T-helper 2 cell treated with Interferon-gamma antibody and Interleukin-4, amounts not matched to agents 100 ng/mL and 5 ng/mL, for 36 hours (primary cell): ENCODE results near the gene ACOXL. TPM values are rescaled to one million over a fixed set of nuclear protein-coding genes. Genes with fewer than 3 reads are reported as not detected.

Experiments used
- intact Hi-C: fragments of 100-400 bp; cut with micrococcal nuclease; formaldehyde crosslinking; loops from one replicate; pipeline ENCODE4 v1.15.1; 2023
- total RNA-seq: library from RNA; stranded (reverse); gene quantifications from 2 replicates; pipeline ENCODE4 v1.2.3, GENCODE V29; 2022

The ACOXL gene
- total RNA-seq, 1 donor from 2014 or later = 2.5 TPM

DNA sequence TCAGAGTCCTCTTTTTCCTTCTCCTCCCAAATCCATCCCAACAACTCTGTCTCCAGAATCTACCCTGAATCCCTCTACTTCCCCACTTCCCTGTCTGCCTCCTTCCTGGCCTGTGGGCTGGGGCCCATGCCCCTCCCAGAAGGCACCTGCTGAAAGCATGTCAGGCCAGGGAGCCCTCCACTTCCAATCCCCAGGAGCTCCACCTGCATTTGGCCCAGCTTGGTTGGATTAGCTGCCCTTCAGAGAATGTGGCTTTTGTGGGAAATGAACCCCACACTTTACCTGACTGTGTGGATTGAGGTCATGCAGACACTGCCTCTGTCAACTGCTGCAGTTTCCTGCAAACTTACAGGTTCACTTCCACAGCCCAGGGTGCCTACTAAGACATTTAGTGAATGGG lies 58.5 kb downstream of the ACOXL start:
- intact Hi-C loops = no loop called here

DNA sequence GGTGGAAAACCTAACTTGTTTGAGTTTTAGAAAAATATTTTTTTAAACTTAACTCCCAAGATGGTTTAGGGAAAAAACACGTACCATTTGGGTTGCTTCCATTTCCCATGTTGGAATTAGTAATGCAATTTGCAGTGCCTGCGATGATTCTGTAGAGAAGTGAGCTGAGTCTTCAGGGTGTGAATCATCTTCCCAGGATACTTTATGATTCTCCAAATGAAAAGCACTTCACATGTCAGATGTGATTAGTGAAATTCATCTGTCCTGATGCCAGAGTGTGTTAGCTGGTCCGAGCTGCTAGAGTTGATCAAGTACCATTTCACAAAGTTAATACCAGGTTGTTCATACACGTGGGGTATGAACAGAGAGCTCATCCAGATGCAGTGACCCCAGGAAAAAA lies 59.1 kb downstream of the ACOXL start:
- intact Hi-C loops = no loop called here

DNA sequence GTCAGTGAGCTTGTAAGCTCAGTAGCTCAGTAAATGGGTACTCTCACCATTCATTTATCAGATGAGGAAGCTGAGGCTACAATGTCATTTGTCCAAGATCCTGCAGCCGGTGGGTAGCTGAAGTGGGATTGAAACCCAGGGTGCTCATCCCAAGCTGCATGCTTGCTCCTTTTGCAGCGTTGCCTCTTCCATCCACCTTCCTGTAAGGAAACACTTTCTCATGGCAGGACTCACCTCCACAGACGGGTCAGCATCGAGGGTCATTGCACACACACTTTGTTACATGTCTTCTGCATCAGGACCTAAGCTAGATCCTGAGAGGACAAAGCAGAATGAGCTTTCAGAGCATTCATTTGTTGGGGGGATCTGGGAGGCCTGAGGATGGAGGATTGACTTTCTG lies 60.7 kb downstream of the ACOXL start:
- intact Hi-C loops = no loop called here

DNA sequence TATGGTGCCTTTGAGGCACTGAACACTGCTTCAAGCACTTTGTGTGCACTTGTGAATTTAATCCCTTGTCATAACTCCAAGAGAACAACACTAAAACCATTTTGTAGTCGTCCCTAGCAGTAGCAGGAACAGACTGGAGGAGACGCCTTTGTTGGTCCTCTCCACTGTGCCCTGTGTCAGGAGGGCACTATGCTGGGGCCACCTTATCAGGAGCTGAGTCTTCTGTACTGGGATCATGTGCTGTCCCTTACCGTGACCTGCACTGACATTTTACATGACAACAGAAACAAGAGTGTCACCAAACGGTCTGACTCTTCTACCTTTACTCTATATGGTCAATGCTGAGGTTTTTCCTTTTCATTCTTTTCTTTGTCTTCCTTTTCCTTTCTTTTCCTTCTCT lies 62.0 kb downstream of the ACOXL start:
- intact Hi-C loops = no loop called here

DNA sequence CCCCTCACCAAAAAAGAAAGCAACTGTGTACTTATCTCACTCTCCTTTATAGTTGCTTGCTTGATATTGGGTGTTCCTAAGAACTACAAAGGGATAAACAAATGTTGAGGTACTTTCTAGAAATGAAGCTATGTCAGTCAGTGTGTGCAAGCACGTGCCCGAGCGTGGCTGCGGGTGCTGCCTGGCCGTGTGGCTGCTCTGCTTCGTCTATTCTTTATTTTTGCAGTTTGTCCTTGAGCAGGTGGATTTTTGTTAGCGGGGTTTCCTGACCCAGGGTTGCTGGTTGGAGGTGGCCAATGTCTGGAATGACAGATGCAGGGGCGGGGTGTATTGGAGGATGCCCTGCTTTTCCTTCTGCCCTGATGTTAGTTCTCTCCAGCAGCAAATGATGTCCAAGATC lies 62.6 kb downstream of the ACOXL start:
- intact Hi-C loops = no loop called here

DNA sequence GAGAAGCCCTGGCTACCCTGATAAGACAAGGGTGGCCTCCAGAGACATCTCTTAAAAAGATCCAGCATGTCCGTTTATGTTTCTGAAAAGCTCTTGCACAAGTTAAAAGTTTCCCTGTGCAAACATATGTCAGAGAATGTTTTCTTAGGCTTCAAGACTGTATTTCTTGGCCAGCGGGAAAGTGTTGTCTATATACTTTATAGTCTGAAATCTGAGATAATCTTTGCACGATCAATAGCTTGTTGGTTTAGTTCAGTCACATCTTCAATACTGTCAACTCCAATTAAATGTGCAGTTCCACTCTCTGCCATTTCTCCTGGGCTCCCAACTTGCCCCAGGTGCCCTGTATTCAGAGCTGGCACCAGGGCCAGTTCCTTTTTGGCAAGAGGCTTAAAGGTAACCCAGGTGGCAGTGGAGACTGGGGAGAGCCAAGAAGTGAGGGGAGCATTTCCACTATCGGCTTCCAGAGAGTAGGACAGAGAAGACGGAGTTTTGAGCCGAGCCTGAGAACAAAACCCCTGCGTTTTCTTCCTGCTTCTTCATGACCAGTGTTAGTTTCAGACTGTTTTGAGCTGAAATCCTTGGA lies 64.4 kb downstream of the ACOXL start:
- intact Hi-C loops = no loop called here

DNA sequence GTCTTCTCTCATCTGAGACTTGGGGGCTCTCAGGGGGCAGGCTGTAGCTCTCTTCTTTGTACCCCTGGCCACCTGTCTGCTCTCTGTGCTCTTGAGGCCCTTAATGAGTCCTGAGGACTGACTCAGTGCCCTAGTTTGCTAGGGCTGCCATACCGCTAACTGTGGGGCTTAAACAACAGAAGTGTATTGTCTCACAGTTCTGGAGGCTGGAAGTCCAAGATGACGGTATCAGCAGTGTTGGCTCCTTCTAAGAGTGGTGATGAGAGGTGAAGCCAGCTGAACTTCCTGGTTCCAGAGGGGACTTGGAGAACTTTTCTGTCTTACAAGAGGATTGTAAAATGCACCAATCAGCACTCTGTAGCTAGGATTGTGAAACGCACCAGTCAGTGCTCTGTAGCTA lies 67.0 kb downstream of the ACOXL start:
- intact Hi-C loops = no loop called here

DNA sequence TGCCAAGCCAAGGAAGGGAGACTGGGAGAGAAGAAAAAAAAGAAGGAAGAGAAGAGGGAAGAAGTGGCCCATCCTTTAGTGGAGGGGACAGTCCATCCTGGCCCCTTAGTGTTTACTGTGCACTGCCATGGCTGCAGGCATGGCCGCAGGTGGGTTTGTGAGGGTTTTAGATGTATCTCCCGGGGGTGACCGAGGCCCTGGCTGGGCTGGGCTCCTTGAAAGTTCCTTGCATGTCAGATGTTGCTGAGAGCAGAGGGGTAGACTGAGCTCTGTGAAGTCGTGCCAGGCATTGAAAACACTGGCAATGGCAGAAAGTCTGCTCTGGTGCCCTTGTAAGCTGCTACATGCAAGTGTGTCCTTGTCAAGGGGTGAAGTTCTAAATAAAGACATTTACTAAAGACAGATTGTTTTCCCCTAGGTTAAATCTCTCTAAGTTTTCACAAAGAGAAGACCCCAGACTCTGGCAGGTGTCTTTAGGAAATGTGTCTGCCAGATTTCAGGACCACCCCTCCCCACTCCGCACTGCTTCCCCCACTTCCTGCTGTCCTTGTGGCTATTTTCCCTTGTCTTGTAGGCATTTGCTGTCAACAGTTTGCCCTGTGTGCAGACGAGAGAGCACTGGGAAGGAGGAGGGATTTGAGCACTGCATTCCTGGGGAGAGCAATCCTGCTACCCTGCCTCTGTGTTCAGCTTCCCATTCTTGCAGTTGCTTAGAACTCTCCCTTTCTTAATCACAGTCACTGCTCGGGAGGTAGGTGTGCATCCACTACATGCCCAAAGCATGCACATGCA lies 68.4 kb downstream of the ACOXL start:
- intact Hi-C loops = no loop called here

DNA sequence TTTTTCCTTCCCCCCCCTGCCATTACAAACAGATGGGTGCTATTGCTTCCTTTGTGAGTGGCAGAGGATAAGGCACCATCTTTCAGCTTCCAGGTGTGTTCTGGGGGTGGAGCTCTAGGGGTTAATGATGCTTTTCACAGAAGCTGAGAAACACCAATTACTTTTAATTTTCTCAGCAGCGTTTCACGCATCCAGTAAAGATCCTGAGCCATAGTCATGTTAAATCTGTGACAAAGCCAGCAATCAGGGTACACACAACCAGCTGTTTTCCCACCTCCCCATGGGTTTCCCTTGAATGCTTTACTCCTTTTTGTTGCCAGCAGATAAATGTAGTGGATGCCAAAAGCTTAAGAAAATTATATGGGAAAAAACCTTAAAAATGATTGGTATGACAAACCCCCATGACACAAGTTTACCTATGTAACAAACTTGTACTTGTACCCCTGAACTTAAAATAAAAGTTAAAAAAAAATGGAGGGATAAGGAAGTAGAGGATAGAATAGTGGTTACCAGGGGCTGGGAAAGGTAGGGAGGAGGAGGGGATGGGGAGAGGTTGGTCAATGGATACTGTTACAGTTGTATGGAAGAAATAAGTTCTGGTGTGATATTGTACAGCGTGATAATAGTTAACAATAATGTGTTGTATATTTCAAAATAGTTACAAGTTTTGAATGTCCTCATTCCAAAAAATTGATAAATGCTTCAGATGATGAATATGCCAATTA lies 70.0 kb downstream of the ACOXL start:
- intact Hi-C loops = no loop called here

DNA sequence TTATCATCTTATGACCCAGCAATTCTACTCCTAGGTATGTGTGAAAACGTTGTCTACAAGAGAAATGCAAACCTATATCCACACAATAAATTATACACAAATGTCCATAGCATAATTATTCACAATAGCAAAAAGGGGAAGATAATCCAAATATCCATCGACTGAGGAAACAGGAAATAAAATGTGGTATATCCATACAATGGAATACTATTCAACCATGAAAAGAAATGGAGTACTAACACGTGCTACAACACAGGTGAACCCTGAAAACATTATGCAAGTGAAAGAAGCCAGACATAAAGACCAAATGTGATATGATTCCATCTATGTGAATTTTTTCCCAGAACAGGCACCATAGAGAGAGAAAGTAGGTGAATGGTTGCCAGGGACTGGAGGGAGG lies 72.1 kb downstream of the ACOXL start:
- intact Hi-C loops = no loop called here

DNA sequence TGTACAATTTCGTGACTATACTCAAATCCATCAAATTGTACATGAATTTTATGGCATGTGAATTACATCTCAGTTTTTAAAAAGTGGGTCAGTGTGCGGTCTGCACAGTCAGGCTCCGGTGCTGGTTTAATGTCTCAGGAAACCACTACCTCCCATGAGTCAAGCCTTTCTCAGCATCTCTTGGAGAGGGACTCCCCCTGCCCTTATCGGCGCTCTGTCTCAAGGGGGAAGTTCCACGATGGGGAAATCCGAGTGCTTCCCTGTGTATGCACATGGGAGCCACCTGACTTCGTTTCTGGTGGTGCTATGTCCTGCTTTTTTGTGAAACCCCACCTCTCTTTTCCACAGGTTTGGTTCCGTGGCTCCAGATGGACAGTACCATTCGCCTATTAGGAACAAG lies 72.5 kb downstream of the ACOXL start:
- intact Hi-C loops = no loop called here

DNA sequence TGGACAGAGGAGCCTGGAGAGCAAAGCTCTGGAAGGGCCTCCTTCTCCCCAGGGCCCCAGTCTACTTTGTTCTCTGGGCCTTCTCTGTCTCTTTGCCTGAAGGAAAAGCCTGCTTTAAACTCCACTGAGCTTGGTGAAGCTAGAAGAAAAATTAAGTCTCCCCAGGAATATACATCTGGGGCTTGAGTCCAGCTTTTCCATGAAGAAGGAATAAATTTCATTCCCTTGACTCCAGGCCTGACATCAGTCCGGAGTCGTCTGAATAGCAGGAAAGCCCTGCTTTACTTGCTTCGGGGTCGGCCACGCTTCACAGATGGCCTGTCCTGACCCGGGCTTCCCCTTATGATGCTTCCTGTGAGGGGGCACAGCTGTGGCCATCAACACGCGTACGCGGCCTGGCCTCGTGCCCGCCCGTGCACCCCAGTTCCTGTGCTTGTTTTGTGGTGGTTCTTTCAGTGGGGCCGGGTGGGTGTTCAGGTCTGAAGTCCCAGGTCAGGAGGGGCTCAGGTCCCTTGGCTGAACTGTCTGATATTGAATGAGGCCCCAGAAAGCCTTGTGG lies 73.6 kb downstream of the ACOXL start:
- intact Hi-C loops = no loop called here

DNA sequence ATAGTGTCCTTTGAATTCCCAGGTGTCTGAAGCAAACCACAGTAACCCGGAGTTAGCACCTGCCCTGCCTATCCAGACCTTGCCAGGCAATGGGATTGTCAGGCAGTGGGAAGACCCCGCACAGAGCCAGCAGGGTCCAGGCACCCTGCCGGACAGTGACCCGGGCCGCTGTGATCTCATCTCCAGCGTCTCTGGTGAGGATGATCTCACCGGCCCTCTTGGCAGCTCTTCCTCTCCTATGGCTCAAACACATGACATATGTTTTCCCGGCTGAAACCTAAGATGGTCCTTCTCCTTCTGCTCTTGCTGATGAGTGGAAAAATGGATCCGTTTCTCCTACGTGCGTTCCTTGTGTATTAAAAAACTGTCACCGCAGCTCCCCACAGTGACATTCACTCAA lies 75.1 kb downstream of the ACOXL start:
- intact Hi-C loops = no loop called here

DNA sequence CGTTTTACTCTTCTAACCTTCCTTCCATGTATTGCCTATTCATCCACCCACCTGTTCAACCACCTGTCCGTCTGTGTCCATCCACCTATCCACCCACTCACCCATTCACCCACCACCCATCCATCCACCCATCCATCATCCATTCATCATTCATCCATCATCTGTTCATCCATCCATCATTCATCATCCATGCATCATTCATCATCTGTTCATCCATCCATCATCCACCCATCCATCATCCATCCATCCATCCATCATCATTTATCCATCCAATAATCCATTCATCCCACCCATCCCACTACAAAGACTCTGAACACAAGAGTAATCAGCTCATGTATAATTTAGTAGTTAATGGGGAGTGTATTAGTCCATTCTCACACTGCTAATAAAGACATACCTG lies 78.0 kb downstream of the ACOXL start:
- intact Hi-C loops = loop anchor here (5.0 kb wide), 1 partner anchor 42 kb away; no protein-coding TSS in a partner anchor

DNA sequence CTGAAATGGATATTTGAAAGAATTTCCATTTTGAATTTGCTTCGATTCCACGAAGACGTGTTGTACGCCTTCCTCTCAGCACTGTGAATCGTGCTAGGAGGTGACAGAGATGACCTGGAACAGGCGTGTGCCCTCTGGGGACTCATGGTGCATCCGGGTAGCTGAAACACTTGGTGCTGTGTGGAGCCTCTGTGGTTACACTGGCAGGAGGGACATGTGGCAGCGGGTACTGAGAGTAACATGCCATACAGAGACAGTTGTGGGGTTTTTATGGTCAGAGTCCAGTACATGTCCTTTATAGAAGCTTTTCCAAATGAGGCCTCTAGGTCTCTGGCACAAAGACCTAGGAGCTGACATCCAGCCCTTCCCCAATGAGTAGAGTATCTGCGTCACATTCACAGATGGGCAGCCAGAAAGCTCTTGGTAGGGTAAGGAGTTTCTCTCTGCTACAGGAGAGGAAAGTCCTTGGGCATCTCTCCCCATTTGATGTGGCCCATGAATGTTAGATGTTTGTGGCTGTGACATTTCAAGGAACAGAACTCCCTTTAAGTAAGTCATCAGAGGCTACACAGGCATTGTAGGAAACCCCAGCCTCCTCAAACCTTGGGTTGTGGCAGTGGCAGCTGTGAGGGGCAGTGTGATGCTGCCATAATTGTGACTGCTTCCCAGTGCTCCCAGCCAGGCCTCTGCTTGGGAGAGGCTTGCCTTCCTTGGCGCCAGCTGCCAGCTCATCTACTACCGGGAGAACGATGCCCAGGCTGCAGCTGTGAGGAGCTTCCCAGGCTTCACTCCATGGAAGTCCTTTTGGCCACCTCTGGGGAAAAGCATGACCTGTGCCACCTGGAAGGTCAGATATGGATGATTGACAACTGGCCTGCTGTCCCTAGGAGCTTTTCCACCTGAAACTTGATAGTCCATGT lies 80.6 kb downstream of the ACOXL start:
- intact Hi-C loops = loop anchor here (2.0 to 5.0 kb wide), 2 partner anchors 39 to 304 kb away; no protein-coding TSS in a partner anchor

DNA sequence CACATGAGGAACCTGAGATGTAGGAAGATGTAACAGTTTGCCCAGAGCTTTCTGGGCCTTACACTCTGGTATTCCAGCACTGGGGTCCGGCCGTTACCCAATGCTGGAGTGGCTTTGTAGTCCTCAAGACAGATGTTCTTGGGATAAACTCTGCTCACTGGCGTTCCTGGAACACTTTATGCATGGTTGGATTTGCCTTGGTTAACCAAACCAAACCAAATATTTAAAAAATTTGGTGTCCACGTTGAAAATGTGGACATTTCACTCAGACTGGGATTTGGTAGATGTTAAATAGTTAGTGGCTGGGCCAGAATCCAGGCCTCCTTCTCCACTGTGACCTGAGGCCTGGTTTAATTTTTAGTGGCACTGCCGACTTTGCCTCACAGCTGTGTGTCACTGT lies 81.5 kb downstream of the ACOXL start:
- intact Hi-C loops = loop anchor here (2.0 to 5.0 kb wide), 2 partner anchors 38 to 303 kb away; no protein-coding TSS in a partner anchor

DNA sequence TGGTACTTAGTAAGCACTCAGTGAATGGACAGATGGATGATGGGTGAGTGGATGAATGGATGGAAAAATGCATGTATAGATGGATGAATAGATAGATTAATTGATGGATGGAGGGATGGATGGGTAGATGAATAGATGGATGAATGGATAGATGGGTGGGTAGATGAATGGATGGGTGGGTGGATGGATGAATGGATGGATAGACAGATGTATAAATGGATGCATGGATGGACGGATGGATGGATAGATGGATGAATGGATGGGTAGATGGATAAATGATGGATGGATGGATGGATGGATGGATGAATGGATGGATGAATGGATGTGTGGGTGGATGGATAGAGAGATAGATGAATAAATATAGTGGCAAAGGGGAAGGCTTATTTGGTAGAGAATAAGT lies 83.6 kb downstream of the ACOXL start:
- intact Hi-C loops = no loop called here

DNA sequence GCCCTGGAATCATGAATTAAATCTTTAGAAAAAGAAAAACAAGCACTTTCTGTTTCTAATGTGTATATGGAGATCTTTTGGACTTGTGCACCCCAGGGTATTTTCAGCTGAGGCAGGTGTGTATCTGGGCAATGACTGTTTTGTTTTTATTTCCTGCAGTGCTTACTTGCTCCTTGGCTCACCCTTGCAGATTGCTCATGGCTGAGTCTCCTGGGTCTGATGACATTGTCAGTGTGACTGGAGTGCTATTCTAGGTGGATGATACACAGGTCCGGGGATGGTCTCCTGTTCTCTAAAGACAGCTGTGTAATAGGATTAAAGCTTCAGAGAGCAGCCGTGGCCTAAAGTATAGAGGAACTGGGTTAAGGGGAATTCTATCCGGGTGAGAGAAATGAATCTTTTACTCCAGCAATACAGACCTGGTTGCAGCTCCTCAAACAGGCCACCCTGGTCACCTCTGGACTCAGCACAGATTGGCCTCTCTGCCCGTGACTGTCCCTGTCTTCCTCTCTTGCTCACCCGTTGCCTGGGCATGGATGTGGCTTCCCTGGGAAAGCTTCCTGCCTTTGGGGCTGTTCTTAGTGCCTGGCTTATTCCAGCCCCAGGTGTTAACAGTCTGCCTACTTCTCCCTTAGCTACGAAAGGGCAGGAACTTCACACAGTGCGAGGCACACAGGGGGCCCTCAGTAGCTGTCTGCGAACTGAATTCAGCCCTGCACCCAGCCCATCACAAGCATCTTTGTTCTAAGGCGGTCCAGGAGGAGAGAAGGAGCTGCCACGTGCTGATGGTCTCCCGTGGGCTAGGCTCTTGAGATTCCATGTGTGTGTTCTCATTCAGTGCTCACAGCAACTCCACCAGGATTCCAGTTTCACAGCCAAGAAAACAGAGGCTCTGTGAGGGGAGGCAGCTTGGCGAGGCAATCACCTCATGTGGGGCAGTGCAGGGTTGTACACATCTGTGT lies 84.3 kb downstream of the ACOXL start:
- intact Hi-C loops = no loop called here

DNA sequence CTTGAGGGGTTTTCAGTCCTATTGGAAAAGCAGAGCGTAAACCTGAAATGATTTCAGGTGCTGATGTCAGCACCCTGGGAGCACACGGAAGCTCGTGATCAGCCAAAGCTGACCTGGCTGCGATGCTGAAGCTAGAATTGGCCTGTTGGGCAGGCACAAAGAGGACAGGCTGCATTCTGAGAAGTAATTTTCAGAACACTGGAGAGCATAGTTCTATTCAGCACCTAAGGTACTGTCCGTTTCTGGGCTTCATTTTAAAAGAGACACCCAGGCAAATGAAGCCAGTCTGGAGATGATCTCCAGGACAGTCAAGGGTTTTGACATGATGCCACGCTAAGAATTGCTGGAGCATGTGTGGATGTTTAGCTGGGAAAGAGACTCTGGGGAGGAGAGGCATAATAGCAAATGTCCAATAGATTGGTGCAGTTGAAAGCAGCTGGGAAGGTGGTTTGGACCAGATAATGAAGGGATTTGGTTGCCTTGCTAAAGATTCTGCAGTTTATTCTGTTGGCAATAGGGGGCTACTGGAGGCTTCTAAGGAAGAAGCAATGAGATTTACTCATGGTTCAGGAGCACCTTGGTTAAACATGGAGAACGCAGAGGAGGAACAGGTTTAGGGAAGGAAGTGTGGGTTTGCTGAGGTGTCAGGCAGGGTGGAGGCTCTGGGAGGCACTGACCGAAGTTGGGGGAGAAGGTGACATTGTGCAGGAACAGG lies 86.6 kb downstream of the ACOXL start:
- intact Hi-C loops = no loop called here
